A549 (cell line): ENCODE data around the gene OSTM1.

Source experiments
- BHLHE40 ChIP-seq: IDR thresholded peaks from 2 replicates; pipeline ENCODE4 v1.6.1; 2012; ENCODE audit warnings: low read depth, low read length, inconsistent platforms
- EP300 ChIP-seq, 2 experiments: fragments of >200 bp; sonication (Bioruptor Twin); formaldehyde crosslinking; IDR thresholded peaks; 2 replicates in 1 of 2; 3 replicates in 1 of 2; pipeline ENCODE4 v1.6.1; 2016 to 2017
- POLR2AphosphoS2 ChIP-seq: conservative IDR thresholded peaks from 2 replicates; pipeline ENCODE4 v1.6.1; 2012; ENCODE audit warnings: low read length, improper control_type of control experiment, inconsistent platforms
- RFX5 ChIP-seq: fragments of 450-650 bp; IDR thresholded peaks from 2 replicates; pipeline ENCODE4 v1.7.1; 2014; ENCODE audit warnings: antibody characterized with exemption, mild to moderate bottlenecking, moderate library complexity
- TF ChIP-seq, protein P1 (sequence below): IDR thresholded peaks from 2 replicates; pipeline ENCODE4 v1.6.1; 2012
- TF ChIP-seq, protein P2 (sequence below): fragments of 450-650 bp; IDR thresholded peaks from 2 replicates; pipeline ENCODE4 v1.6.1; 2014; ENCODE audit warnings: antibody characterized with exemption
- TF ChIP-seq, protein P3 (sequence below): fragments of >200 bp; sonication (Bioruptor Twin); formaldehyde crosslinking; IDR thresholded peaks from 3 replicates; pipeline ENCODE4 v1.5.1; 2016
- TF ChIP-seq, protein P4 (sequence below): fragments of 200-600 bp; sonication (generic); IDR thresholded peaks from 2 replicates; pipeline ENCODE4 v1.6.1; 2016; ENCODE audit warnings: antibody characterized with exemption, mild to moderate bottlenecking, moderate library complexity

DNA sequence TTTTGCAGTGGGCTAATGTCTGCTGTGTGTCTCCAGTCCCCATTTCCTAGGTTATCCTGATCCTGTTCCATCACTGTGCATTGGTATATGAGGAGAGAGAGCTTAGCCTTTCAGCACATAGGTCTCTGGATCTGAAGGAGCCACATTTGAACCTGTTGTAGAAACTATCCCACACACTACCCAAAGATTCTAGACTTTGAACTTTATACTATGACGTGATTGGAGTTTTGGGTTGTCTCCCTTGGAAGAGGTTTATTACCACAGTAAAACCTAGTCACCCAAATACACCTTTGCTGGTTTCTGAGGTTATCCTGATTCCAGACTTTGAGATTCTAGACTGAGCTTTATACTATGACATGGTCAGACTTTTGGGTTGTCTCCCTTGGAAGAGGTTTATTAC, 8.0 kb upstream of the OSTM1 start:
- TF ChIP-seq BHLHE40 (no peak), POLR2AphosphoS2 (no peak), RFX5 (no peak), EP300 (IDR thresholded peaks at IDR 0.05) (no peak)
- TF ChIP-seq, protein P1, sequence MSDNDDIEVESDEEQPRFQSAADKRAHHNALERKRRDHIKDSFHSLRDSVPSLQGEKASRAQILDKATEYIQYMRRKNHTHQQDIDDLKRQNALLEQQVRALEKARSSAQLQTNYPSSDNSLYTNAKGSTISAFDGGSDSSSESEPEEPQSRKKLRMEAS, result no peak
- TF ChIP-seq, protein P2, sequence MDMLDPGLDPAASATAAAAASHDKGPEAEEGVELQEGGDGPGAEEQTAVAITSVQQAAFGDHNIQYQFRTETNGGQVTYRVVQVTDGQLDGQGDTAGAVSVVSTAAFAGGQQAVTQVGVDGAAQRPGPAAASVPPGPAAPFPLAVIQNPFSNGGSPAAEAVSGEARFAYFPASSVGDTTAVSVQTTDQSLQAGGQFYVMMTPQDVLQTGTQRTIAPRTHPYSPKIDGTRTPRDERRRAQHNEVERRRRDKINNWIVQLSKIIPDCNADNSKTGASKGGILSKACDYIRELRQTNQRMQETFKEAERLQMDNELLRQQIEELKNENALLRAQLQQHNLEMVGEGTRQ, result no peak
- TF ChIP-seq, protein P3, sequence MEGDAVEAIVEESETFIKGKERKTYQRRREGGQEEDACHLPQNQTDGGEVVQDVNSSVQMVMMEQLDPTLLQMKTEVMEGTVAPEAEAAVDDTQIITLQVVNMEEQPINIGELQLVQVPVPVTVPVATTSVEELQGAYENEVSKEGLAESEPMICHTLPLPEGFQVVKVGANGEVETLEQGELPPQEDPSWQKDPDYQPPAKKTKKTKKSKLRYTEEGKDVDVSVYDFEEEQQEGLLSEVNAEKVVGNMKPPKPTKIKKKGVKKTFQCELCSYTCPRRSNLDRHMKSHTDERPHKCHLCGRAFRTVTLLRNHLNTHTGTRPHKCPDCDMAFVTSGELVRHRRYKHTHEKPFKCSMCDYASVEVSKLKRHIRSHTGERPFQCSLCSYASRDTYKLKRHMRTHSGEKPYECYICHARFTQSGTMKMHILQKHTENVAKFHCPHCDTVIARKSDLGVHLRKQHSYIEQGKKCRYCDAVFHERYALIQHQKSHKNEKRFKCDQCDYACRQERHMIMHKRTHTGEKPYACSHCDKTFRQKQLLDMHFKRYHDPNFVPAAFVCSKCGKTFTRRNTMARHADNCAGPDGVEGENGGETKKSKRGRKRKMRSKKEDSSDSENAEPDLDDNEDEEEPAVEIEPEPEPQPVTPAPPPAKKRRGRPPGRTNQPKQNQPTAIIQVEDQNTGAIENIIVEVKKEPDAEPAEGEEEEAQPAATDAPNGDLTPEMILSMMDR, result no peak
- TF ChIP-seq, protein P4, sequence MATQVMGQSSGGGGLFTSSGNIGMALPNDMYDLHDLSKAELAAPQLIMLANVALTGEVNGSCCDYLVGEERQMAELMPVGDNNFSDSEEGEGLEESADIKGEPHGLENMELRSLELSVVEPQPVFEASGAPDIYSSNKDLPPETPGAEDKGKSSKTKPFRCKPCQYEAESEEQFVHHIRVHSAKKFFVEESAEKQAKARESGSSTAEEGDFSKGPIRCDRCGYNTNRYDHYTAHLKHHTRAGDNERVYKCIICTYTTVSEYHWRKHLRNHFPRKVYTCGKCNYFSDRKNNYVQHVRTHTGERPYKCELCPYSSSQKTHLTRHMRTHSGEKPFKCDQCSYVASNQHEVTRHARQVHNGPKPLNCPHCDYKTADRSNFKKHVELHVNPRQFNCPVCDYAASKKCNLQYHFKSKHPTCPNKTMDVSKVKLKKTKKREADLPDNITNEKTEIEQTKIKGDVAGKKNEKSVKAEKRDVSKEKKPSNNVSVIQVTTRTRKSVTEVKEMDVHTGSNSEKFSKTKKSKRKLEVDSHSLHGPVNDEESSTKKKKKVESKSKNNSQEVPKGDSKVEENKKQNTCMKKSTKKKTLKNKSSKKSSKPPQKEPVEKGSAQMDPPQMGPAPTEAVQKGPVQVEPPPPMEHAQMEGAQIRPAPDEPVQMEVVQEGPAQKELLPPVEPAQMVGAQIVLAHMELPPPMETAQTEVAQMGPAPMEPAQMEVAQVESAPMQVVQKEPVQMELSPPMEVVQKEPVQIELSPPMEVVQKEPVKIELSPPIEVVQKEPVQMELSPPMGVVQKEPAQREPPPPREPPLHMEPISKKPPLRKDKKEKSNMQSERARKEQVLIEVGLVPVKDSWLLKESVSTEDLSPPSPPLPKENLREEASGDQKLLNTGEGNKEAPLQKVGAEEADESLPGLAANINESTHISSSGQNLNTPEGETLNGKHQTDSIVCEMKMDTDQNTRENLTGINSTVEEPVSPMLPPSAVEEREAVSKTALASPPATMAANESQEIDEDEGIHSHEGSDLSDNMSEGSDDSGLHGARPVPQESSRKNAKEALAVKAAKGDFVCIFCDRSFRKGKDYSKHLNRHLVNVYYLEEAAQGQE, result no peak
